ENCODE results near the gene STK10.

DNA sequence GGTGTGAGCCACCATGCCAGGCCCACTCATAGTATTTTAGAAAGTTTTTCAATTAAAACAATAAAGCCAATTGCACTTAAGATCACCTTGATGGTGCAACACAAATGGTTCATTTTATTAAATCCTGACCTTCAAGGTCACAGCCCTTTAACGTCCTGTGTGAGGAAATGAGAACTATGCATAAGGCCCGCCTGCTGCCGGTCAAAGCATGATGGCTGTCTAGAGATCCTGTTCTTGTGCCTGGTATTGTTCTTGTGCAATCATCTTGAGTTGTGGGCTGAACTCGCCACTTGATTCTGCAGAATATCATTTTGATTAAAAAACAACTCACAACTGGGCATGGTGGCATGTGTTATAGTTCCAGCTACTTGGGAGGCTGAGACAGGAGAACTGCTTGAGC, 137.9 kb downstream of the STK10 start:
- TF ChIP-seq EZH2 (IDR thresholded peaks at IDR 0.05; ENCODE audit: low read depth, low read length, severe bottlenecking) (no peak), CREB1 (IDR thresholded peaks at IDR 0.05) (no peak), TAF1 (IDR thresholded peaks at IDR 0.05; ENCODE audit: low read depth, low read length) (no peak), RAD21 (IDR thresholded peaks at IDR 0.05 in 1 of 2, conservative IDR thresholded peaks at IDR 0.05 in 1 of 2; ENCODE audit: low read depth in 2 of 2, low read length in 2 of 2) (no peak), CEBPB (IDR thresholded peaks at IDR 0.05; ENCODE audit: low read depth, low read length) (no peak), BRCA1 (IDR thresholded peaks at IDR 0.05; ENCODE audit: low read depth, low read length) (no peak), POLR2A (IDR thresholded peaks at IDR 0.05; ENCODE audit: control extremely low read depth in 1 of 2, low read depth in 2 of 2, low read length in 2 of 2) (no peak), ZNF274 (IDR thresholded peaks at IDR 0.05; ENCODE audit: borderline replicate concordance, extremely low read depth, low read length) (no peak)
- TF ChIP-seq, protein P1, sequence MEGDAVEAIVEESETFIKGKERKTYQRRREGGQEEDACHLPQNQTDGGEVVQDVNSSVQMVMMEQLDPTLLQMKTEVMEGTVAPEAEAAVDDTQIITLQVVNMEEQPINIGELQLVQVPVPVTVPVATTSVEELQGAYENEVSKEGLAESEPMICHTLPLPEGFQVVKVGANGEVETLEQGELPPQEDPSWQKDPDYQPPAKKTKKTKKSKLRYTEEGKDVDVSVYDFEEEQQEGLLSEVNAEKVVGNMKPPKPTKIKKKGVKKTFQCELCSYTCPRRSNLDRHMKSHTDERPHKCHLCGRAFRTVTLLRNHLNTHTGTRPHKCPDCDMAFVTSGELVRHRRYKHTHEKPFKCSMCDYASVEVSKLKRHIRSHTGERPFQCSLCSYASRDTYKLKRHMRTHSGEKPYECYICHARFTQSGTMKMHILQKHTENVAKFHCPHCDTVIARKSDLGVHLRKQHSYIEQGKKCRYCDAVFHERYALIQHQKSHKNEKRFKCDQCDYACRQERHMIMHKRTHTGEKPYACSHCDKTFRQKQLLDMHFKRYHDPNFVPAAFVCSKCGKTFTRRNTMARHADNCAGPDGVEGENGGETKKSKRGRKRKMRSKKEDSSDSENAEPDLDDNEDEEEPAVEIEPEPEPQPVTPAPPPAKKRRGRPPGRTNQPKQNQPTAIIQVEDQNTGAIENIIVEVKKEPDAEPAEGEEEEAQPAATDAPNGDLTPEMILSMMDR (IDR thresholded peaks at IDR 0.05; ENCODE audit: control extremely low read depth in 1 of 3, insufficient read depth in 1 of 3, low read depth in 1 of 3, low read length in 3 of 3), result no peak
- TF ChIP-seq, protein P2, sequence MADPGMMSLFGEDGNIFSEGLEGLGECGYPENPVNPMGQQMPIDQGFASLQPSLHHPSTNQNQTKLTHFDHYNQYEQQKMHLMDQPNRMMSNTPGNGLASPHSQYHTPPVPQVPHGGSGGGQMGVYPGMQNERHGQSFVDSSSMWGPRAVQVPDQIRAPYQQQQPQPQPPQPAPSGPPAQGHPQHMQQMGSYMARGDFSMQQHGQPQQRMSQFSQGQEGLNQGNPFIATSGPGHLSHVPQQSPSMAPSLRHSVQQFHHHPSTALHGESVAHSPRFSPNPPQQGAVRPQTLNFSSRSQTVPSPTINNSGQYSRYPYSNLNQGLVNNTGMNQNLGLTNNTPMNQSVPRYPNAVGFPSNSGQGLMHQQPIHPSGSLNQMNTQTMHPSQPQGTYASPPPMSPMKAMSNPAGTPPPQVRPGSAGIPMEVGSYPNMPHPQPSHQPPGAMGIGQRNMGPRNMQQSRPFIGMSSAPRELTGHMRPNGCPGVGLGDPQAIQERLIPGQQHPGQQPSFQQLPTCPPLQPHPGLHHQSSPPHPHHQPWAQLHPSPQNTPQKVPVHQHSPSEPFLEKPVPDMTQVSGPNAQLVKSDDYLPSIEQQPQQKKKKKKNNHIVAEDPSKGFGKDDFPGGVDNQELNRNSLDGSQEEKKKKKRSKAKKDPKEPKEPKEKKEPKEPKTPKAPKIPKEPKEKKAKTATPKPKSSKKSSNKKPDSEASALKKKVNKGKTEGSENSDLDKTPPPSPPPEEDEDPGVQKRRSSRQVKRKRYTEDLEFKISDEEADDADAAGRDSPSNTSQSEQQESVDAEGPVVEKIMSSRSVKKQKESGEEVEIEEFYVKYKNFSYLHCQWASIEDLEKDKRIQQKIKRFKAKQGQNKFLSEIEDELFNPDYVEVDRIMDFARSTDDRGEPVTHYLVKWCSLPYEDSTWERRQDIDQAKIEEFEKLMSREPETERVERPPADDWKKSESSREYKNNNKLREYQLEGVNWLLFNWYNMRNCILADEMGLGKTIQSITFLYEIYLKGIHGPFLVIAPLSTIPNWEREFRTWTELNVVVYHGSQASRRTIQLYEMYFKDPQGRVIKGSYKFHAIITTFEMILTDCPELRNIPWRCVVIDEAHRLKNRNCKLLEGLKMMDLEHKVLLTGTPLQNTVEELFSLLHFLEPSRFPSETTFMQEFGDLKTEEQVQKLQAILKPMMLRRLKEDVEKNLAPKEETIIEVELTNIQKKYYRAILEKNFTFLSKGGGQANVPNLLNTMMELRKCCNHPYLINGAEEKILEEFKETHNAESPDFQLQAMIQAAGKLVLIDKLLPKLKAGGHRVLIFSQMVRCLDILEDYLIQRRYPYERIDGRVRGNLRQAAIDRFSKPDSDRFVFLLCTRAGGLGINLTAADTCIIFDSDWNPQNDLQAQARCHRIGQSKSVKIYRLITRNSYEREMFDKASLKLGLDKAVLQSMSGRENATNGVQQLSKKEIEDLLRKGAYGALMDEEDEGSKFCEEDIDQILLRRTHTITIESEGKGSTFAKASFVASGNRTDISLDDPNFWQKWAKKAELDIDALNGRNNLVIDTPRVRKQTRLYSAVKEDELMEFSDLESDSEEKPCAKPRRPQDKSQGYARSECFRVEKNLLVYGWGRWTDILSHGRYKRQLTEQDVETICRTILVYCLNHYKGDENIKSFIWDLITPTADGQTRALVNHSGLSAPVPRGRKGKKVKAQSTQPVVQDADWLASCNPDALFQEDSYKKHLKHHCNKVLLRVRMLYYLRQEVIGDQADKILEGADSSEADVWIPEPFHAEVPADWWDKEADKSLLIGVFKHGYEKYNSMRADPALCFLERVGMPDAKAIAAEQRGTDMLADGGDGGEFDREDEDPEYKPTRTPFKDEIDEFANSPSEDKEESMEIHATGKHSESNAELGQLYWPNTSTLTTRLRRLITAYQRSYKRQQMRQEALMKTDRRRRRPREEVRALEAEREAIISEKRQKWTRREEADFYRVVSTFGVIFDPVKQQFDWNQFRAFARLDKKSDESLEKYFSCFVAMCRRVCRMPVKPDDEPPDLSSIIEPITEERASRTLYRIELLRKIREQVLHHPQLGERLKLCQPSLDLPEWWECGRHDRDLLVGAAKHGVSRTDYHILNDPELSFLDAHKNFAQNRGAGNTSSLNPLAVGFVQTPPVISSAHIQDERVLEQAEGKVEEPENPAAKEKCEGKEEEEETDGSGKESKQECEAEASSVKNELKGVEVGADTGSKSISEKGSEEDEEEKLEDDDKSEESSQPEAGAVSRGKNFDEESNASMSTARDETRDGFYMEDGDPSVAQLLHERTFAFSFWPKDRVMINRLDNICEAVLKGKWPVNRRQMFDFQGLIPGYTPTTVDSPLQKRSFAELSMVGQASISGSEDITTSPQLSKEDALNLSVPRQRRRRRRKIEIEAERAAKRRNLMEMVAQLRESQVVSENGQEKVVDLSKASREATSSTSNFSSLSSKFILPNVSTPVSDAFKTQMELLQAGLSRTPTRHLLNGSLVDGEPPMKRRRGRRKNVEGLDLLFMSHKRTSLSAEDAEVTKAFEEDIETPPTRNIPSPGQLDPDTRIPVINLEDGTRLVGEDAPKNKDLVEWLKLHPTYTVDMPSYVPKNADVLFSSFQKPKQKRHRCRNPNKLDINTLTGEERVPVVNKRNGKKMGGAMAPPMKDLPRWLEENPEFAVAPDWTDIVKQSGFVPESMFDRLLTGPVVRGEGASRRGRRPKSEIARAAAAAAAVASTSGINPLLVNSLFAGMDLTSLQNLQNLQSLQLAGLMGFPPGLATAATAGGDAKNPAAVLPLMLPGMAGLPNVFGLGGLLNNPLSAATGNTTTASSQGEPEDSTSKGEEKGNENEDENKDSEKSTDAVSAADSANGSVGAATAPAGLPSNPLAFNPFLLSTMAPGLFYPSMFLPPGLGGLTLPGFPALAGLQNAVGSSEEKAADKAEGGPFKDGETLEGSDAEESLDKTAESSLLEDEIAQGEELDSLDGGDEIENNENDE (IDR thresholded peaks at IDR 0.05; ENCODE audit: insufficient replicate concordance, low read length), result no peak

Data from H1 (cell line).